Measurements from ENCODE around the gene FASTKD1.
A peak's percentile ranks its signal among the peaks of the same experiment; 100 is the strongest.
"Not testable (repeated sequence)": the region's sequence is repeated elsewhere in the genome, so short reads cannot be mapped to it uniquely, and the experiment has no call there.

FASTKD1 gene, protein sequence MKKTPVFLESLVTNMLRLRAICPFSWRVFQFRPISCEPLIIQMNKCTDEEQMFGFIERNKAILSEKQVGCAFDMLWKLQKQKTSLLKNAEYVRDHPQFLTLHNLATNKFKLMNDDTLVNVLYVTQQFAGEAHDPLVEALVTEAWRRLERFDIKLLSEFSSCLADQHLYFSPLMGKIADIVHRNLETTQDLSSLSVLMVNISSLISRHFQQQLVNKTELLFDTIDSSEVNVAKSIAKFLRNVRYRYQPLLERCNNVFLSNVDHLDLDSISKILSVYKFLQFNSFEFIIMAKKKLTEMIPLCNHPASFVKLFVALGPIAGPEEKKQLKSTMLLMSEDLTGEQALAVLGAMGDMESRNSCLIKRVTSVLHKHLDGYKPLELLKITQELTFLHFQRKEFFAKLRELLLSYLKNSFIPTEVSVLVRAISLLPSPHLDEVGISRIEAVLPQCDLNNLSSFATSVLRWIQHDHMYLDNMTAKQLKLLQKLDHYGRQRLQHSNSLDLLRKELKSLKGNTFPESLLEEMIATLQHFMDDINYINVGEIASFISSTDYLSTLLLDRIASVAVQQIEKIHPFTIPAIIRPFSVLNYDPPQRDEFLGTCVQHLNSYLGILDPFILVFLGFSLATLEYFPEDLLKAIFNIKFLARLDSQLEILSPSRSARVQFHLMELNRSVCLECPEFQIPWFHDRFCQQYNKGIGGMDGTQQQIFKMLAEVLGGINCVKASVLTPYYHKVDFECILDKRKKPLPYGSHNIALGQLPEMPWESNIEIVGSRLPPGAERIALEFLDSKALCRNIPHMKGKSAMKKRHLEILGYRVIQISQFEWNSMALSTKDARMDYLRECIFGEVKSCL

GRCh38 chr2:169573160-169573973 lies at the start of gene FASTKD1:
TSS of gene FASTKD1 (minus strand) at chr2:169573865. CDS start at chr2:169572029, 1,836 bp downstream.
- DNase-seq: peak; percentile 91

DNA sequence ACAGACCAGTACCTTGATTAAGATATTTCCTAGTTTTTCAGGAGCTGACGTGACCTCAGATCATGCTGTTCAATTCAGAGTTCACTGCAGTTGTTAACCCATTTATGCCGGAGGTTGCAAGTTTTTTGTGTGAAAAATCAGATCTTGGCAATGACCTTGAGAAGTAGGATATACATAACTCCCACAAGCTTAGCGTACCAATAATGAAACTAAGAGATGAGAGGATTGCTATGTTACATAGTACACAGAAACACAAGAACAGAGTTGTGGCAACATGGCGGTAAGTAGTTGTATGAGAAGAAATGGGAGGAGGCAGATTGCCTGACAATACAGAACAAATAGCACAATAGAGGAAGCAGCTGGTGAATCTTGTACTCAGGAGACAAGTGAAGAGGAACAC lies 49.6 kb upstream of the FASTKD1 start:
- DNase-seq: no peak

GRCh38 chr2:169620509-169620908 lies 46.8 kb upstream of the FASTKD1 start:
- no peak for DNase-seq

DNA sequence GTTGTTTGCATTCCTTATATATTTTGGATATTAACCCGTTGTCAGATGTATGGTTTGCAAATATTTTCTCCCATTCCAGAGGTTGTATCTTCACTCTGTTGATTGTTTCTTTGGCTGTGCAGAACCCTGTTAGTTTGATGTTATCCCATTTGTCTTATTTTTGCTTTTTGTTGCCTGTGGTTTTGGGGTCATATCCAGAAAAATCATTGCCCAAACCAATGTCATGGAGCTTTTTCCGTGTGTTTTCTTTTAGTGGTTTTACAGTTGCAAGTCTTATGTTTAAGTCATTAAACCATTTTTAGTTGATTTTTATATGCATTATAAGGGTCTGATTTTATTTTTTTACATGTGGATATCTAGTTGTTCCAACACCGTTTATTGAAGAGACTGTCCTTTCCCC lies 46.3 kb upstream of the FASTKD1 start:
- DNase-seq: no peak

- DNase-seq: not testable (repeated sequence)
Measured at GRCh38 chr2:169615982-169616381, 42.3 kb upstream of the FASTKD1 start.

- DNase-seq: no peak
Measured at GRCh38 chr2:169613876-169614275, 40.2 kb upstream of the FASTKD1 start.

GRCh38 chr2:169609264-169609663 lies 35.6 kb upstream of the FASTKD1 start:
- no peak for DNase-seq

GRCh38 chr2:169599568-169599967 lies 25.9 kb upstream of the FASTKD1 start:
- no peak for DNase-seq

- DNase-seq: no peak
Measured at GRCh38 chr2:169598982-169599381, 25.3 kb upstream of the FASTKD1 start.

DNA sequence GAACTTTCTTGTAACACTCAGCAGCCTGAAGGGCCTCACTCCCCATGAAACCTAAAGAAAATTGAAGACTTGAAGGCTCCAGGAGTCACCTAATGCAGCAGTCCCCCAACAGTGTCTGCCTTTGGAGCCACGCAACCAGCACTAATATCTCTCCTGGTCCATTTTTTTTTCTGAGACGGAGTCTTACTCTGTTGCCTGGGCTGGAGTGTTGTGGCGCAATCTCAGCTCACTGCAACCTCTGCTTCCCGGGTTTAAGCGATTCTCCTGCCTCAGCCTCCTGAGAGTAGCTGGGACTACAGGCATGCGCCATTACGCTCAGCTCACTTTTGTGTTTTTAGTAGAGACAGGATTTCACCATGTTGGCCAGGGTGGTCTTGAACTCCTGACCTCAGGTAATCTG lies 22.9 kb upstream of the FASTKD1 start:
- not testable (repeated sequence) for DNase-seq

GRCh38 chr2:169590804-169591203 lies 17.1 kb upstream of the FASTKD1 start:
- DNase-seq: no peak

DNA sequence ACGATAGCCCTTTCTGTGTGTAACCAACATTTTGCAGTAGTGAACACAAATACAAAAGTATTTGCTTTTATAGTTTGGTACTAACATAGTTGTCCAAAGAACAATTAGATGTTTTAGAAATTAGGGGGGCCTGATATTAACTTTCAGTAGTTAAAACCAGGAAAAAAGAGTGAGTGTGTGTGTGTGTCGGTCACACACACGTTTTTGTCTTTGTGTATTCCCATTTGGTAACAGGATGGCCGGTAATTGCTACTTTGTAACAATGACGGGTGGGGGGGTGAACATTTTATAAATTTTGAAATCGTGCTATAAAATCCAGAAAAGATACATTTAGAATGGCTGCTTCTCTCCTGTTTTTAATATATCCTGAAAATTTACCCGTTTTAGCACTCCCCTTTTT lies 12.0 kb upstream of the FASTKD1 start:
- DNase-seq: no peak

DNA sequence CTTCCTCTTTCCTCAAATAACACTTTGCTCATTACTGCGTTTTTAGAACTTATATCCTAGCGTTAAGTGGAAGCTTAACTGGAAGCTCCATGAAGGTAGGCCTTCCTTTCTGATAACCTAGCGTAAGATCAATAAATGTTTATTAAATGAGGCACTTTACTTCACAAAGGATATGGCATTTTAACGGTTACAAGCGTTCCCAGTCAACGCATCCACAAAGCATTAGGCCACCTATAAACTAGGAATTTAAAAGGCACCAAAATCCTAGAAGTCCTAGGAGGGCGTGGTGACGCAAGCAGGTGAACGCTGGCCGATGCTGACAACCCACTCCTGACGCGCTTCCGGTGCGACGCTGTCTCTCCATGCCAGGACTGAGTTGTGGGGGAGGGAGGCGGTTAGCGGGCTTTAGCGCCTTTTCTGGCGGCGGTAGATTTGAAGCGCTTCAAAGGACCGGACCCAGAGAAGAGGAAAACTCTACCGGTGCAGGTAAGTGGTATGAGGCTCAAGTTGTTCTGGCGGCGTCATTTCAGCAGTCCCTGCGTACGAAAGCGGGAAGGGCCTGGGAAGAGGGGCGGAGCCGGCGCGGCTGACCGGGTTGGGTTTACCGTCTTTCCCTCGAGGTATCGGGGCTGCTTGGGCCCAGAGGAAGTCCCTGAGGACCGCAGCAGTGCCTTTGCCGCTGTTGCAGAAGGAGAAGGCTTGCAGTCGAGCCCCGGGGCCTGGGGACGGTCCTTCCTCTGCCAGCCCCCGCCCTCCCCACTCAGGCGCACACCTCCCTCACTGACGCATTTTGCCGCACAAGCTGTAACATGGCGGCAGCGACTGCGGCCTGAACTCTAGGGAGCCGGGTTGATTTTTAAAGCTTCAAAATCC lies 10.6 kb upstream of the FASTKD1 start, which contains the start of gene PPIG:
TSS of gene PPIG (plus strand) at position 347 of the 873 bp plus-strand sequence. CDS start 19,691 bp downstream, outside the sequence.
- DNase-seq: peak; percentile 88

DNA sequence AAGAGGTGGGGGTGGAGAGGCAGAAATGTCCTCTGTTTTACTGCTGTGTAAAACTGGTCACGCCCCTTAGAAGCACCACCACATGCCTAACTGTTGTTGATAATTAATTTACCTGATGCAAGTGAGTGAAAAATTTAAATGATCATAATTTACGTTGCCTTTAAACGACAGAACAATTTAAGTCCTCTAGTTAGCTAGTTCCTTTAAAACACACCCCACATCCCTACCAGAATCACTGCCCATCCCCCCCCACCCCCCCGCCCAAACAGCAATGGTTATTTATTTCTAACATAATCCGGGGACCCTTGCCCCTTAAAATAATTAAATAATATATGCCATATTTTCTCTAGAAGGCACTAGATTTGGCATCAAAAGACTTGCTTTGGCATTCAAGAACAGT lies 9.9 kb upstream of the FASTKD1 start:
- DNase-seq: no peak

DNA sequence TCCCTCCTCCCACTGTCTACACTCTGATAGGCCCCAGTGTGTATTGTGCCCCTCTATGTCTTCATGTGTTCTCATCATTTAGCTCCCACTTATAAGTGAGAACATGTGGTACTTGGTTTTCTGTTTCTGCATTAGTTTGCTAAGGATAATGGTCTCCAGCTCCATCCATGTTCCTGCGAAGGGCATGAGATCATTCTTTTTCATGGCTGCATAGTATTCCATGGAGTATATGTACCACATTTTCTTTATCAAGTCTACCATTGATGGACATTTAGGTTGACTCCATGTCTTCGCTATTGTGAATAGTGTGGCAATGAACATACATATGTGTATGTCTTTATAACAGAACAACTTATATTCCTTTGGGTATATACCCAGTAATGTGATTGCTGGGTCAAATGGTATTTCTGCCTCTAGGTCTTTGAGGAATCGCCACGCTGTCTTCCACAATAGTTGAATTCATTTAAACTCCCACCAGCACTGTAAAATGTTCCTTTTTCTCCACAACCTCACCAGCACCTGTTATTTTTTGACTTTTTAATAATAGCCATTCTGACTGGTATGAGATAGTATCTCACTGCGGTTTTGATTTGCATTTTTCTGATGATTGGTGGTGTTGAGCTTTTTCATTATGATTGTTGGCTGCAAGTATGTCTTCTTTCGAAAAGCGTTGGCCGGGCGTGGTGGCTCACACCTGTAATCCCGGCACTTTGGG lies 9.0 kb upstream of the FASTKD1 start:
- not testable (repeated sequence) for DNase-seq

DNA sequence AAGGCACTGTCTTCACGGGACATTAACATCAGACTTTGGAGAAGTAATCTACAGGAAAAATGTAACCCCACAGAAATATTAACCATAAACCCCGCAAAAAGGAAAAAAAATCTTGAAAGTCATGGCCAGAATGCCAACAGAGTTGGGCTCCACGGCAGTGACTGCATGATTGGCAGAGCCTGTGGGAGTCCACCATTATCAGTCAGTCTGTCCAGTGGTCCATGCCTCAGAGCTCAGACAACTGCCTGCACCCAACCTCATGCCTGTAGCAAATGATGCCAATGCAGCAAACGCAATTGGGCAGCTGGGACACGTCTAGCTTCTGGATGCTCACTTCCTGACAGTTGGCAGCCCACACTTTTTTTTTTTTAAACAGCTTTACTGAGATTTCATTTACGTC lies 5.4 kb upstream of the FASTKD1 start:
- no peak for DNase-seq

GRCh38 chr2:169575264-169575663 lies 1.6 kb upstream of the FASTKD1 start:
- DNase-seq: not testable (repeated sequence)

- not testable (repeated sequence) for DNase-seq
Measured at GRCh38 chr2:169574539-169574938, 874 bp upstream of the FASTKD1 start.

- no peak for DNase-seq
Measured at GRCh38 chr2:169573974-169574299, 272 bp upstream of the FASTKD1 start.

DNA sequence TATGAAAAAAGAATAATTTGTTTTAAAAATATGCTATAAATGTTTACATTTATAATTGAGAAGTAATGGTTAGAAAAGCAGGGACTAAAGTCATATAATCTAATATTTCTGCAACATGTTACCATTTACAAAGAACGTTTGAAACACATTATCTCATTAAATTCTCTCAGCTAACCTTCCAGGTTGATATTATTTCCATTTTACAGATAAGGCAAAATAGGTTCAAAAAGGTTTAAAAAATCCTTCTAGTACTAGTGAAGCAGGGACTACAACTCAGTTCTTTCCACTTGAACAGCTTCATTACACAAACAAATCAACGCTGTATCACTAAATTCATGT lies 875 bp downstream of the FASTKD1 start:
- no peak for DNase-seq

DNA sequence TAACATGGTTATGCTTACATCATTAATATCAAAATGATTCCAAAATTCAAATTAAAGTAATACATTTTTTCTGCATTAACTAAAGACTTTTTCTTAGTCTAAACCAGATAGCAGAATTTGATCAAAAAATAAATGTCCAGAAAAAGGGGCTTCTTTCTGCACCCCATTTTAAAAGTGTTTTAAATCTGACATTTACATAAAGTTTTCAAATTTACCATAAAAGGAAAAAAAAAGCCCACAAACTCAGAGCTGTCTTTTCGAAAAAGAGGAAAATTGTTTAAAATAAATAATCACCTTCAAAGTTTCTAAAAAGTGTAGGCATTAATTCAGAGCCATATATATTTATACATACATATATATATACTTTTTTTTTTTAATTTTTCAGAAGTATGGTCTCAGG lies 1.5 kb downstream of the FASTKD1 start:
- no peak for DNase-seq

DNA sequence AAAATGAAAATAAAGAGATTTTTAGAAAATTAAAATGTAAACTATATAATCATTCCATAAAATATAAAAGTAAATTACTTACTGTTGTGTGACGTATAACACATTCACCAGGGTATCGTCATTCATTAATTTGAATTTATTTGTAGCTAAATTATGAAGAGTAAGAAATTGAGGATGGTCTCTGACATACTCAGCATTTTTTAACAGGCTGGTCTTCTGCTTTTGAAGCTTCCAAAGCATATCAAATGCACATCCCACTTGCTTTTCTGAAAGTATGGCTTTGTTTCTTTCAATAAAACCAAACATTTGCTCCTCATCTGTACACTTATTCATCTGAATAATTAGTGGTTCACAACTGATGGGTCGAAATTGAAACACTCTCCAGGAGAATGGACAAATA lies 2.1 kb downstream of the FASTKD1 start:
- DNase-seq: no peak

Data from stimulated activated CD8-positive, alpha-beta memory T cell treated with anti-CD3 and anti-CD28 coated beads, Interleukin-4, amount 100 ng/mL, for 48 hours (primary cell).